Neural cell (in vitro differentiated cells): Measurements from ENCODE around the gene CSNK2B.

ENCODE experiments used
- EP300 ChIP-seq: fragments of 450-650 bp; conservative IDR thresholded peaks from 2 replicates; pipeline ENCODE4 v1.6.1; 2014; ENCODE audit warnings: antibody characterized with exemption, mild to moderate bottlenecking, moderate library complexity; ENCODE audit not compliant: poor library complexity, severe bottlenecking
- POLR2AphosphoS5 ChIP-seq: IDR thresholded peaks from 2 replicates; pipeline ENCODE4 v1.6.1; 2012
- RAD21 ChIP-seq: fragments of 450-650 bp; conservative IDR thresholded peaks from 2 replicates; pipeline ENCODE4 v1.6.1; 2014; ENCODE audit warnings: antibody characterized with exemption, mild to moderate bottlenecking, moderate library complexity
- TF ChIP-seq, protein P1 (sequence below): fragments of 450-650 bp; IDR thresholded peaks from 2 replicates; pipeline ENCODE4 v1.5.1; 2014; ENCODE audit warnings: antibody characterized with exemption, mild to moderate bottlenecking, moderate library complexity; ENCODE audit not compliant: poor library complexity, severe bottlenecking

DNA sequence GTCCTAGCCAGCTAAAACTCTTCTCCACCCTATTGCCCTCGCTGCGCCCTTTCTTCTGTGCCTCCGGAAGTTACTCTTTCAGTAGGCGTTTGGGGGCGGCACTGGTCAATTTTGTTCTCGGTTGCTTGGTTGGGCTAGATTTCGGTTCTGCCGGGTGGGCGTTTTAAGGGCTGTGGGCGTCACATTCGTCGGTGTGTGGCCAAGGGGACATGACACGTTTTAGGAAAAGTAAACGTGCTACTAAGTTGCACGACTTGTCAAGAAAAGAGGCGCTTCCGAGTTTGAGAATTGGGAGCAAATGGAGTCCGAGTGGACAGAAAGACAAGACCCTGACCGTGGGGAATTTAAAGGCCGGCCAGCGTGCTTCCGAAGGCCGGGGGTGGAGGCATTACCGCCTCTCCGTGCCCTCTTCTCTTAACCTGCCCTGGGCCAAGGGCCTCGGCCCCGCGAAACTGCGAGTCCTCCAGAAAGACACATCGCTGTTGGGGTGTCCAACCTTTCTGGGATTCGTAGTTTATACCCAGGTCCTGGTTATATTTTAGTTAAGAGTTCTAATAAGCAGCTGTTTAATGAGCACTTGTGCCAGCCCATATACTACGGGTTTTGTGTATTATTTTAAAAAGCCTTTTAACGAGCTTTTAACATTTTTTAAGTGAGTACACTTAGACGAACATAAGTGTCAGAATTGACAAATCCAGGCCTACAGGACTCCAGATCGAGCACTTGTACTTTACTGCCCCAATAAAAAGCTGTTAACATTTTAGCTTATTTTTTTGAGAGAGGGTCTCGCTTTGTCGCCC is 12.8 kb upstream of the CSNK2B start:
- TF ChIP-seq, protein P1, sequence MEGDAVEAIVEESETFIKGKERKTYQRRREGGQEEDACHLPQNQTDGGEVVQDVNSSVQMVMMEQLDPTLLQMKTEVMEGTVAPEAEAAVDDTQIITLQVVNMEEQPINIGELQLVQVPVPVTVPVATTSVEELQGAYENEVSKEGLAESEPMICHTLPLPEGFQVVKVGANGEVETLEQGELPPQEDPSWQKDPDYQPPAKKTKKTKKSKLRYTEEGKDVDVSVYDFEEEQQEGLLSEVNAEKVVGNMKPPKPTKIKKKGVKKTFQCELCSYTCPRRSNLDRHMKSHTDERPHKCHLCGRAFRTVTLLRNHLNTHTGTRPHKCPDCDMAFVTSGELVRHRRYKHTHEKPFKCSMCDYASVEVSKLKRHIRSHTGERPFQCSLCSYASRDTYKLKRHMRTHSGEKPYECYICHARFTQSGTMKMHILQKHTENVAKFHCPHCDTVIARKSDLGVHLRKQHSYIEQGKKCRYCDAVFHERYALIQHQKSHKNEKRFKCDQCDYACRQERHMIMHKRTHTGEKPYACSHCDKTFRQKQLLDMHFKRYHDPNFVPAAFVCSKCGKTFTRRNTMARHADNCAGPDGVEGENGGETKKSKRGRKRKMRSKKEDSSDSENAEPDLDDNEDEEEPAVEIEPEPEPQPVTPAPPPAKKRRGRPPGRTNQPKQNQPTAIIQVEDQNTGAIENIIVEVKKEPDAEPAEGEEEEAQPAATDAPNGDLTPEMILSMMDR, result peak; percentile 56
- no peak for TF ChIP-seq POLR2AphosphoS5
- TF ChIP-seq EP300, result no peak
- peak; percentile 15 for TF ChIP-seq RAD21
